HCT116 (cell line): Measurements from ENCODE around the gene RAP1GAP2. TPM values are rescaled to one million over a fixed set of nuclear protein-coding genes. Genes with fewer than 3 reads are reported as not detected.

Experiments
- ATAC-seq: fragments of 200-7000 bp; cut with Tn5 transposase; 2 replicates; pipeline ENCODE4 v1.9.1; 2020; ENCODE audit warnings: mild to moderate bottlenecking, moderate library complexity
- BruUV-seq: library from RNA; stranded (reverse); fragments of 400-500 nt; replicated peaks from 2 replicates; lab custom pipeline; 2021; lab: Mats Ljungman, UMichigan
- CTCF ChIA-PET: fragments of 300-600 bp; sonication (Branson Sonifier 250); formaldehyde crosslinking; loops from one replicate; lab custom pipeline; 2021; ENCODE audit warnings: antibody characterized with exemption; lab: Charles Lee
- POLR2A ChIA-PET: fragments of 300-600, 350-600 bp; sonication (Branson Sonifier 250); formaldehyde crosslinking; loops from one replicate; lab custom pipeline; 2021; ENCODE audit warnings: antibody characterized with exemption; lab: Charles Lee
- RAD21 ChIA-PET, 2 experiments: fragments of 300-600 bp; sonication (Branson Sonifier 250); formaldehyde crosslinking; loops; one replicate each; lab custom pipeline; 2023; ENCODE audit warnings: low total read pairs in 2 of 2; ENCODE audit not compliant: uncharacterized antibody in 2 of 2, unreplicated experiment in 2 of 2, low non-redundant PET in 1 of 2; lab: Charles Lee
- DNase-seq: peaks from one replicate; pipeline ENCODE4 v3.0.0-alpha.2; 2010; ENCODE audit warnings: low read depth, low spot score
- H2AFZ ChIP-seq: fragments of 200-600 bp; shearing (Covaris generic), sonication (generic); 2 replicates; pipeline ENCODE4 v1.6.1; 2017; ENCODE audit warnings: low read depth, mixed run types, mixed read lengths, antibody characterized with exemption, low read length; ENCODE audit not compliant: poor library complexity, severe bottlenecking
- H3K27ac ChIP-seq: 2 replicates; pipeline ENCODE4 v1.5.1; 2012; ENCODE audit warnings: low read depth, low read length
- H3K27me3 ChIP-seq: fragments of 200-600 bp; sonication (generic); 2 replicates; pipeline ENCODE4 v1.6.1; 2016; ENCODE audit warnings: mixed run types, low read length, mixed read lengths; ENCODE audit not compliant: insufficient read depth
- H3K36me3 ChIP-seq, 2 experiments: fragments of 200-500 bp in 1 of 2; fragments of 200-600 bp in 1 of 2; sonication (Bioruptor generic) in 1 of 2; sonication (generic) in 1 of 2; 2 replicates each; pipeline versions ENCODE4 v1.5.1 to v1.6.1; 2014 to 2016; ENCODE audit warnings: low read length in 2 of 2, inconsistent platforms in 1 of 2, mixed read lengths in 1 of 2, mixed run types in 1 of 2; ENCODE audit not compliant: insufficient read depth in 2 of 2, control insufficient read depth in 1 of 2
- H3K4me1 ChIP-seq, 2 experiments: fragments of 200-600 bp in 1 of 2; sonication (generic) in 1 of 2; 2 replicates each; pipeline versions ENCODE4 v1.5.1 to v1.6.1; 2012 to 2017; ENCODE audit warnings: low read length in 2 of 2, inconsistent platforms in 1 of 2, mild to moderate bottlenecking in 1 of 2, mixed read lengths in 1 of 2, mixed run types in 1 of 2, moderate library complexity in 1 of 2; ENCODE audit not compliant: insufficient read depth in 2 of 2, control insufficient read depth in 1 of 2
- H3K4me2 ChIP-seq: fragments of 200-600 bp; sonication (generic); 2 replicates; pipeline ENCODE4 v1.6.1; 2017; ENCODE audit warnings: mixed run types, low read length, mixed read lengths
- H3K4me3 ChIP-seq, 2 experiments: fragments of 200-600 bp in 1 of 2; sonication (generic) in 1 of 2; replicated peaks in 1 of 2; 2 replicates each; pipeline ENCODE4 v1.5.1; 2011 to 2016; ENCODE audit warnings: low read length in 2 of 2, control low read depth in 1 of 2, low read depth in 1 of 2, mild to moderate bottlenecking in 1 of 2, mixed read lengths in 1 of 2, mixed run types in 1 of 2
- H3K79me2 ChIP-seq: fragments of 200-600 bp; sonication (generic); 2 replicates; pipeline ENCODE4 v1.6.1; 2017; ENCODE audit warnings: mild to moderate bottlenecking, mixed run types, low read length, moderate library complexity, mixed read lengths; ENCODE audit not compliant: insufficient read depth
- H3K9ac ChIP-seq: fragments of 200-600 bp; sonication (generic); 2 replicates; pipeline ENCODE4 v1.6.1; 2016; ENCODE audit warnings: low read length, mixed read lengths
- H3K9me2 ChIP-seq: fragments of 200-600 bp; sonication (generic), shearing (Covaris generic); 2 replicates; pipeline ENCODE4 v1.6.1; 2017; ENCODE audit warnings: mixed run types, mild to moderate bottlenecking, moderate library complexity; ENCODE audit not compliant: insufficient read depth
- H3K9me3 ChIP-seq, 2 experiments: fragments of 200-500 bp in 1 of 2; fragments of 200-600 bp in 1 of 2; sonication (Bioruptor generic) in 1 of 2; sonication (generic) in 1 of 2; 2 replicates each; pipeline ENCODE4 v1.6.1; 2014 to 2017; ENCODE audit warnings: low read length in 2 of 2, mixed read lengths in 2 of 2, inconsistent platforms in 1 of 2, low read depth in 1 of 2, mild to moderate bottlenecking in 1 of 2, mixed run types in 1 of 2, moderate library complexity in 1 of 2; ENCODE audit not compliant: control insufficient read depth in 1 of 2, insufficient read depth in 1 of 2
- H4K20me1 ChIP-seq: fragments of 200-600 bp; sonication (generic), shearing (Covaris generic); 2 replicates; pipeline ENCODE4 v1.6.1; 2017; ENCODE audit warnings: mixed run types, mild to moderate bottlenecking, moderate library complexity; ENCODE audit not compliant: insufficient read depth
- ATF3 ChIP-seq: IDR thresholded peaks from 2 replicates; pipeline ENCODE4 v1.6.1; 2012
- CBX3 ChIP-seq: IDR thresholded peaks from 2 replicates; pipeline ENCODE4 v1.6.1; 2012; ENCODE audit warnings: low read depth
- CEBPB ChIP-seq: IDR thresholded peaks from 2 replicates; pipeline ENCODE4 v1.6.1; 2012; ENCODE audit warnings: low read depth
- EGR1 ChIP-seq: IDR thresholded peaks from 2 replicates; pipeline ENCODE4 v1.6.1; 2012; ENCODE audit warnings: low read depth
- ELF1 ChIP-seq: IDR thresholded peaks from 2 replicates; pipeline ENCODE4 v1.6.1; 2012; ENCODE audit warnings: low read depth, borderline replicate concordance
- JUND ChIP-seq: IDR thresholded peaks from 2 replicates; pipeline ENCODE4 v1.6.1; 2012
- POLR2AphosphoS5 ChIP-seq: IDR thresholded peaks from 2 replicates; pipeline ENCODE4 v1.6.1; 2011; ENCODE audit warnings: mild to moderate bottlenecking, low read depth, low read length, moderate library complexity
- SP1 ChIP-seq: IDR thresholded peaks from 2 replicates; pipeline ENCODE4 v1.6.1; 2012; ENCODE audit warnings: low read depth
- SRF ChIP-seq: IDR thresholded peaks from 2 replicates; pipeline ENCODE4 v1.6.1; 2012; ENCODE audit warnings: low read depth
- TCF7L2 ChIP-seq: IDR thresholded peaks from 2 replicates; pipeline ENCODE4 v1.7.0; 2011; ENCODE audit warnings: borderline replicate concordance, inconsistent platforms; ENCODE audit not compliant: insufficient read depth, insufficient read length; ENCODE audit errors: extremely low read depth
- ZFX ChIP-seq: fragments of 450-650 bp; IDR thresholded peaks from 2 replicates; pipeline ENCODE4 v1.6.1; 2017
- ZNF274 ChIP-seq: fragments of 200-500 bp; sonication (Bioruptor generic); IDR thresholded peaks from 2 replicates; pipeline ENCODE4 v1.6.1; 2014; ENCODE audit warnings: mild to moderate bottlenecking, low read depth, low read length, inconsistent platforms
- intact Hi-C: fragments of 100-400 bp; cut with micrococcal nuclease; formaldehyde crosslinking; loops from 2 replicates; pipeline ENCODE4 v1.10.0; 2022
- total RNA-seq: library from RNA; stranded (reverse); gene quantifications from one replicate; pipeline ENCODE4 v1.2.1, GENCODE V29; 2021; ENCODE audit not compliant: unreplicated experiment
- TF ChIP-seq, protein P1 (sequence below), 3 experiments: fragments of 200-600 bp in 1 of 3; sonication (generic) in 1 of 3; IDR thresholded peaks in 2 of 3; conservative IDR thresholded peaks in 1 of 3; 2 replicates each; pipeline ENCODE4 v1.5.1; 2012 to 2017; ENCODE audit warnings: low read depth in 2 of 3, low read length in 2 of 3, antibody characterized with exemption in 1 of 3, borderline replicate concordance in 1 of 3, control low read depth in 1 of 3, mild to moderate bottlenecking in 1 of 3, mixed read lengths in 1 of 3, mixed run types in 1 of 3, moderate library complexity in 1 of 3; ENCODE audit not compliant: insufficient read depth in 1 of 3
- TF ChIP-seq, protein P2 (sequence below): IDR thresholded peaks from 2 replicates; pipeline ENCODE4 v1.6.1; 2012

Gene RAP1GAP2
- total RNA-seq, 1 experiment from 2014 or later, result 54.6 TPM

DNA sequence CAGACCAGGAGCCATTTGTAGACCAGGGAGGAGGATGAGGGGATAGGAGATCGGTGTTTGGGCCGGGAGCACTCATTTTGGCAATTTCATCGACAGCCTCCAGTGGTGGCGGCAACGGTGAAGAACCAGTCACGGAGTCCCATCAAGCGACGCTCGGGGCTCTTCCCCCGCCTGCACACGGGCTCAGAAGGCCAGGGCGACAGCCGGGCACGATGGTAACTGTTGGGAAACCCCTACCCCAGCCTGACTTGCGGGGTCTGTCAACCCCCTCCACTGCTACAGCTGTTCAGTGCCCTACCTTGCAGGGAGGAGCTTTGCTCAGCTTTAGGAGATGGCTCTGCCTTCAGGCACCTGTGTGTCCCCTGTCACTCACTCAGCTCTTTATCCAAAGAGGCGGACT lies 224.1 kb downstream of the RAP1GAP2 start:
- no peaks in the 10 kb centered on the region for H4K20me1 ChIP-seq
- peaks cover 0 to 9% of the 10 kb centered on the region in 2 experiments; a peak in 2 of 4 replicates for H3K4me1 ChIP-seq
- 0 out of 4 replicates have a peak, but pooled peaks cover 3 to 5% of the 10 kb centered on the region in 2 experiments for H3K9me3 ChIP-seq
- peaks cover 5% of the 10 kb centered on the region; the same call in 1 of the 2 replicates for H3K79me2 ChIP-seq
- no peak overlapping the region for H3K27ac ChIP-seq
- intact Hi-C loops, result no loop called here
- POLR2A ChIA-PET, result no interaction called here
- H3K9ac ChIP-seq, result no peak overlapping the region
- RAD21 ChIA-PET, result no interaction called here
- no peak for TF ChIP-seq SP1
- no peak for TF ChIP-seq ZNF274
- TF ChIP-seq SRF, result no peak
- TF ChIP-seq, protein P1, sequence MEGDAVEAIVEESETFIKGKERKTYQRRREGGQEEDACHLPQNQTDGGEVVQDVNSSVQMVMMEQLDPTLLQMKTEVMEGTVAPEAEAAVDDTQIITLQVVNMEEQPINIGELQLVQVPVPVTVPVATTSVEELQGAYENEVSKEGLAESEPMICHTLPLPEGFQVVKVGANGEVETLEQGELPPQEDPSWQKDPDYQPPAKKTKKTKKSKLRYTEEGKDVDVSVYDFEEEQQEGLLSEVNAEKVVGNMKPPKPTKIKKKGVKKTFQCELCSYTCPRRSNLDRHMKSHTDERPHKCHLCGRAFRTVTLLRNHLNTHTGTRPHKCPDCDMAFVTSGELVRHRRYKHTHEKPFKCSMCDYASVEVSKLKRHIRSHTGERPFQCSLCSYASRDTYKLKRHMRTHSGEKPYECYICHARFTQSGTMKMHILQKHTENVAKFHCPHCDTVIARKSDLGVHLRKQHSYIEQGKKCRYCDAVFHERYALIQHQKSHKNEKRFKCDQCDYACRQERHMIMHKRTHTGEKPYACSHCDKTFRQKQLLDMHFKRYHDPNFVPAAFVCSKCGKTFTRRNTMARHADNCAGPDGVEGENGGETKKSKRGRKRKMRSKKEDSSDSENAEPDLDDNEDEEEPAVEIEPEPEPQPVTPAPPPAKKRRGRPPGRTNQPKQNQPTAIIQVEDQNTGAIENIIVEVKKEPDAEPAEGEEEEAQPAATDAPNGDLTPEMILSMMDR (IDR thresholded peaks at IDR 0.05 in 2 of 3, conservative IDR thresholded peaks at IDR 0.05 in 1 of 3; ENCODE audit: borderline replicate concordance in 1 of 3, insufficient read depth in 1 of 3, low read depth in 2 of 3, low read length in 2 of 3), result no peak
- TF ChIP-seq JUND, result no peak
- TF ChIP-seq CEBPB, result no peak
- TF ChIP-seq EGR1, result no peak
- no peak for TF ChIP-seq ELF1
- TF ChIP-seq, protein P2, sequence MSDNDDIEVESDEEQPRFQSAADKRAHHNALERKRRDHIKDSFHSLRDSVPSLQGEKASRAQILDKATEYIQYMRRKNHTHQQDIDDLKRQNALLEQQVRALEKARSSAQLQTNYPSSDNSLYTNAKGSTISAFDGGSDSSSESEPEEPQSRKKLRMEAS, result no peak
- no peak for TF ChIP-seq CBX3
- no peak for TF ChIP-seq ATF3
- TF ChIP-seq ZFX, result no peak
- no peak for TF ChIP-seq POLR2AphosphoS5
- TF ChIP-seq TCF7L2, result no peak
- H3K36me3 ChIP-seq, result peaks cover 18 to 54% of the 10 kb centered on the region in 2 experiments
- H2AFZ ChIP-seq, result no peak overlapping the region
- H3K4me3 ChIP-seq, result no peak overlapping the region
- H3K9me2 ChIP-seq, result no peaks in the 10 kb centered on the region
- no peak for DNase-seq
- CTCF ChIA-PET, result no interaction called here
- H3K4me2 ChIP-seq, result no peak overlapping the region
- ATAC-seq, result no peak
- no TSS peak for BruUV-seq
- H3K27me3 ChIP-seq, result no peaks in the 10 kb centered on the region
